Stomach (tissue), 9 donors: ENCODE results near the gene PLA2G3. TPM values are rescaled to one million over a fixed set of nuclear protein-coding genes. Genes with fewer than 3 reads are reported as not detected.

ENCODE experiments used
- DNase-seq, 2 donors: peaks; one replicate each; pipeline versions ENCODE4 v3.0.0 to v3.0.0-alpha.2; 2013 to 2019
- H3K27ac ChIP-seq, 5 donors: fragments of 200-600 bp in 4 of 5; sonication (generic) in 4 of 5; one replicate each; pipeline ENCODE4 v1.5.1; 2013 to 2019; ENCODE audit warnings: mild to moderate bottlenecking in 1 of 5, moderate library complexity in 1 of 5
- H3K27me3 ChIP-seq, 3 donors: fragments of 200-600 bp; sonication (generic); one replicate each; pipeline ENCODE4 v1.5.1; 2017 to 2019; ENCODE audit warnings: mixed run types in 1 of 3
- H3K36me3 ChIP-seq, 4 donors: fragments of 200-600 bp; sonication (generic); 1 replicate in 3 of 4; 2 replicates in 1 of 4; pipeline ENCODE4 v1.5.1; 2016 to 2019
- H3K4me1 ChIP-seq, 4 donors: fragments of 200-600 bp; sonication (generic); one replicate each; pipeline ENCODE4 v1.5.1; 2016 to 2019
- H3K4me3 ChIP-seq, 4 donors: fragments of 200-600 bp; sonication (generic) in 3 of 4; one replicate each; pipeline ENCODE4 v1.5.1; 2016 to 2019; ENCODE audit warnings: mild to moderate bottlenecking in 1 of 4
- H3K9me3 ChIP-seq, 4 donors: fragments of 200-600 bp; sonication (generic); one replicate each; pipeline ENCODE4 v1.5.1; 2016 to 2019
- EP300 ChIP-seq: sonication (generic); formaldehyde crosslinking; IDR thresholded peaks from one replicate; pipeline ENCODE4 v1.6.1; 2017; ENCODE audit warnings: antibody characterized with exemption
- POLR2A ChIP-seq, 4 donors: fragments of 450-650 bp; IDR thresholded peaks; one replicate each; pipeline ENCODE4 v1.6.1; 2016; ENCODE audit warnings: antibody characterized with exemption in 4 of 4, control low read depth in 2 of 4, mild to moderate bottlenecking in 1 of 4, moderate library complexity in 1 of 4
- POLR2AphosphoS5 ChIP-seq, 3 donors: sonication (generic); formaldehyde crosslinking; IDR thresholded peaks; one replicate each; pipeline ENCODE4 v1.6.1; 2016; ENCODE audit warnings: antibody characterized with exemption in 3 of 3
- WGBS, 5 donors: extraction: QIAGEN DNeasy Blood & Tissue Kit in 3 of 5; methylation state at CpG; one replicate each; pipeline versions ENCODE4 v1.1.5 to v1.1.7; 2013 to 2018; 5-methylcytosine and 5-hydroxymethylcytosine counted together
- intact Hi-C: fragments of 100-400 bp; cut with DNase I; formaldehyde crosslinking; loops from one replicate; pipeline ENCODE4 v1.15.1; 2023; ENCODE audit warnings: low total_unique reads
- polyA plus RNA-seq, 3 donors: library from polyadenylated mRNA; stranded (reverse); fragments of 200-250 nt; gene quantifications; one replicate each; pipeline ENCODE4 v1.2.3, GENCODE V29; 2013
- total RNA-seq, 5 donors: library from RNA; depleted of rRNA; stranded (reverse); fragments of >200 nt; gene quantifications; one replicate each; pipeline versions ENCODE4 v1.1.0 to v1.2.3, GENCODE V29; 2014 to 2016
- TF ChIP-seq, protein P1 (sequence below), 7 experiments: fragments of 450-650 bp in 4 of 7; fragments of 200-600 bp in 3 of 7; sonication (generic) in 3 of 7; IDR thresholded peaks; one replicate each; pipeline ENCODE4 v1.5.1; 2016 to 2019; ENCODE audit warnings: antibody characterized with exemption in 7 of 7, control low read depth in 2 of 7, mild to moderate bottlenecking in 1 of 7
- donor health status: healthy with polysubstance abuse.
- donor health status: Bipolar disorder and iron deficiency.
- donor health status: healthy.

The PLA2G3 gene
- total and polyA plus RNA-seq, 8 donors, result 0.75 to 2.5 TPM; not detected in 6

- 44 to 67% (median 60%) methylated on average over 14 of the region's 14 CpGs for WGBS, 5 donors
- Histone ChIP-seq H3K27me3 (no peaks in the 10 kb centered on the region), H3K9me3 (no peaks in the 10 kb centered on the region), H3K4me3 (peak overlapping the region; percentile 58 to 87 (median 68)), H3K4me1 (peaks cover 10 to 63% (median 52%) of the 10 kb centered on the region in 4 donors), H3K27ac (peak overlapping the region; percentile 92 to 98 (median 96)), H3K36me3 (peaks cover 10 to 32% (median 24%) of the 10 kb centered on the region in 4 donors)
- peak in 1 of 2 donors; percentile 65 for DNase-seq
- TF ChIP-seq EP300, result no peak
- TF ChIP-seq, protein P1, sequence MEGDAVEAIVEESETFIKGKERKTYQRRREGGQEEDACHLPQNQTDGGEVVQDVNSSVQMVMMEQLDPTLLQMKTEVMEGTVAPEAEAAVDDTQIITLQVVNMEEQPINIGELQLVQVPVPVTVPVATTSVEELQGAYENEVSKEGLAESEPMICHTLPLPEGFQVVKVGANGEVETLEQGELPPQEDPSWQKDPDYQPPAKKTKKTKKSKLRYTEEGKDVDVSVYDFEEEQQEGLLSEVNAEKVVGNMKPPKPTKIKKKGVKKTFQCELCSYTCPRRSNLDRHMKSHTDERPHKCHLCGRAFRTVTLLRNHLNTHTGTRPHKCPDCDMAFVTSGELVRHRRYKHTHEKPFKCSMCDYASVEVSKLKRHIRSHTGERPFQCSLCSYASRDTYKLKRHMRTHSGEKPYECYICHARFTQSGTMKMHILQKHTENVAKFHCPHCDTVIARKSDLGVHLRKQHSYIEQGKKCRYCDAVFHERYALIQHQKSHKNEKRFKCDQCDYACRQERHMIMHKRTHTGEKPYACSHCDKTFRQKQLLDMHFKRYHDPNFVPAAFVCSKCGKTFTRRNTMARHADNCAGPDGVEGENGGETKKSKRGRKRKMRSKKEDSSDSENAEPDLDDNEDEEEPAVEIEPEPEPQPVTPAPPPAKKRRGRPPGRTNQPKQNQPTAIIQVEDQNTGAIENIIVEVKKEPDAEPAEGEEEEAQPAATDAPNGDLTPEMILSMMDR (IDR thresholded peaks at IDR 0.05), result no peak
- no peak for TF ChIP-seq POLR2AphosphoS5 (IDR thresholded peaks at IDR 0.05)
- no peak for TF ChIP-seq POLR2A (IDR thresholded peaks at IDR 0.05)
- intact Hi-C loops, result no loop called here
Measured at GRCh38 chr22:31106731-31107177, 33.6 kb downstream of the PLA2G3 start.

DNA sequence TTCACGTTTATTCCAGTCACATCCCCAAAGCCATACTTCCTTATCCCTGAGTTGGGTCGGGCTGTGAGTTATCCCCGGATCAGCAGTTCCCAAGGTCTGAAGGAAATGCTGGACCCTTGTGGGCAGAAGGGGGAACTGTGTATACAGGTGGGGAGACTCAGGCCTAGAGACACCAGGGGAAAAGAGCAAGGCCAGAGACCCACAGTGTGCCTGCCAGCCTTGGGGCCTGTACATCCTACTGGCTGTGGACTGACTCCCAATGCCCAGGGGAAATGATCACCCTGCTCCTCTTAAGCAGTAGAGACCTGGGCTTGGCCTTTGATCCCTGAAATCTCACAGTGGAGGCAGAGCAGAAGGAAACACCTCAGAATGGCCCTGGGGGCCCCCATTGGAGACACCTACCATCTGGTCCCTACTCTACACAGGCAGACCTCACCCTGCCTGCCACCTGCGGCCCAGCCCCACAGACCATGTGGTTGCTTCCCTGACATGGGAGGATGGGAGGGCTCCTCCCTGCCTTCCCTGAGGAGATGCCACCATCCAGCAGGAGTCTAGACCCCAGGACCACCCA is 34.2 kb downstream of the PLA2G3 start:
- Histone ChIP-seq H3K27ac (peak overlapping the region; percentile 92 to 98 (median 96)), H3K9me3 (no peaks in the 10 kb centered on the region), H3K4me1 (peaks cover 13 to 68% (median 55%) of the 10 kb centered on the region in 4 donors), H3K27me3 (no peaks in the 10 kb centered on the region), H3K36me3 (peaks cover 14 to 38% (median 29%) of the 10 kb centered on the region in 4 donors), H3K4me3 (peak overlapping the region; percentile 58 to 87 (median 68))
- DNase-seq, result no peak
- TF ChIP-seq EP300 (no peak), POLR2A (IDR thresholded peaks at IDR 0.05) (no peak), POLR2AphosphoS5 (IDR thresholded peaks at IDR 0.05) (no peak)
- TF ChIP-seq, protein P1 (IDR thresholded peaks at IDR 0.05), result no peak
- intact Hi-C loops, result no loop called here
- WGBS, 5 donors, result 30 to 52% (median 43%) methylated on average over 4 of the region's 4 CpGs

- WGBS, 5 donors, result 65 to 75% (median 73%) methylated on average over 10 to 11 of the region's 11 CpGs
- Histone ChIP-seq H3K36me3 (peaks cover 20 to 45% (median 36%) of the 10 kb centered on the region in 4 donors), H3K27ac (peak overlapping the region; percentile 29 to 98 (median 96)), H3K4me1 (peaks cover 16 to 75% (median 59%) of the 10 kb centered on the region in 4 donors), H3K27me3 (no peaks in the 10 kb centered on the region), H3K4me3 (peak overlapping the region; percentile 58 to 87 (median 68)), H3K9me3 (no peaks in the 10 kb centered on the region)
- intact Hi-C loops, result no loop called here
- TF ChIP-seq, protein P1 (IDR thresholded peaks at IDR 0.05), result no peak
- TF ChIP-seq EP300 (no peak), POLR2AphosphoS5 (IDR thresholded peaks at IDR 0.05) (peak in 2 of 3 donors; percentile 9 to 54), POLR2A (IDR thresholded peaks at IDR 0.05) (no peak)
- DNase-seq, result no peak
Measured at GRCh38 chr22:31105282-31105929, 34.9 kb downstream of the PLA2G3 start.

GRCh38 chr22:31104869-31105268 is 35.4 kb downstream of the PLA2G3 start:
- Histone ChIP-seq H3K36me3 (peaks cover 26 to 51% (median 41%) of the 10 kb centered on the region in 4 donors), H3K9me3 (no peaks in the 10 kb centered on the region), H3K27ac (peak overlapping the region in 4 of 5 donors; percentile 92 to 98 (median 96)), H3K4me3 (peak overlapping the region; percentile 58 to 87 (median 68)), H3K4me1 (peaks cover 19 to 80% (median 61%) of the 10 kb centered on the region in 4 donors), H3K27me3 (no peaks in the 10 kb centered on the region)
- no peak for TF ChIP-seq EP300
- TF ChIP-seq, protein P1 (IDR thresholded peaks at IDR 0.05), result peak in 3 of 7 experiments; percentile 12 to 16 (median 15)
- TF ChIP-seq POLR2A (IDR thresholded peaks at IDR 0.05), result no peak
- peak in 1 of 3 donors; percentile 64 for TF ChIP-seq POLR2AphosphoS5 (IDR thresholded peaks at IDR 0.05)
- intact Hi-C loops, result no loop called here
- peak in 1 of 2 donors; percentile 75 for DNase-seq
- WGBS, 5 donors, result 36 to 59% (median 42%) methylated on average over 27 to 35 of the region's 35 CpGs
